K562 (cell line): ENCODE measurements around the gene KHNYN. TPM values are rescaled to one million over a fixed set of nuclear protein-coding genes. Genes with fewer than 3 reads are reported as not detected.
A peak's percentile ranks its signal among the peaks of the same experiment; 100 is the strongest.

Experiments
- JUN ChIP-seq, 2 experiments: sonication (generic) in 1 of 2; formaldehyde crosslinking in 1 of 2; IDR thresholded peaks; 2 replicates each; pipeline versions ENCODE4 v1.6.1 to v1.8.0; 2012 to 2022; ENCODE audit warnings: borderline replicate concordance in 2 of 2, mild to moderate bottlenecking in 2 of 2, improper control_type of control experiment in 1 of 2, low read depth in 1 of 2, low read length in 1 of 2, missing genetic modification reagents in 1 of 2
- KAT7 ChIP-seq: sonication (generic); formaldehyde crosslinking; IDR thresholded peaks from 2 replicates; pipeline ENCODE4 v1.8.0; 2022; ENCODE audit warnings: missing genetic modification reagents, mild to moderate bottlenecking, borderline replicate concordance
- KLF1 ChIP-seq: fragments of 450-650 bp; IDR thresholded peaks from 2 replicates; pipeline ENCODE4 v1.6.1; 2016; ENCODE audit warnings: missing genetic modification characterization, missing compliant biosample characterization
- MTA2 ChIP-seq: fragments of 450-650 bp; IDR thresholded peaks from 2 replicates; pipeline ENCODE4 v1.6.1; 2016; ENCODE audit warnings: low read depth
- NBN ChIP-seq: fragments of 450-650 bp; IDR thresholded peaks from 2 replicates; pipeline ENCODE4 v1.6.1; 2016; ENCODE audit warnings: low read depth, mild to moderate bottlenecking
- NFE2L1 ChIP-seq: fragments of 450-650 bp; IDR thresholded peaks from 2 replicates; pipeline ENCODE4 v1.6.1; 2016; ENCODE audit warnings: missing genetic modification characterization, low read depth, mild to moderate bottlenecking, missing compliant biosample characterization, moderate library complexity, borderline replicate concordance
- NFIC ChIP-seq: fragments of 450-650 bp; IDR thresholded peaks from 2 replicates; pipeline ENCODE4 v1.6.1; 2017; ENCODE audit warnings: mild to moderate bottlenecking, inconsistent platforms
- NFYB ChIP-seq: IDR thresholded peaks from 2 replicates; pipeline ENCODE4 v1.6.1; 2011; ENCODE audit warnings: mild to moderate bottlenecking, moderate library complexity; ENCODE audit not compliant: insufficient read length; ENCODE audit errors: extremely low read depth
- PCBP2 ChIP-seq: fragments of 200-400 bp; formaldehyde crosslinking; IDR thresholded peaks from 2 replicates; pipeline ENCODE4 v1.6.1; 2018; ENCODE audit warnings: low read length, low read depth, mild to moderate bottlenecking, moderate library complexity; ENCODE audit not compliant: poor library complexity, severe bottlenecking
- PKNOX1 ChIP-seq: fragments of 450-650 bp; IDR thresholded peaks from 2 replicates; pipeline ENCODE4 v1.6.1; 2016
- RAD51 ChIP-seq: fragments of 450-650 bp; IDR thresholded peaks from 2 replicates; pipeline ENCODE4 v1.7.1; 2016; ENCODE audit warnings: low read depth, mild to moderate bottlenecking, borderline replicate concordance
- SMARCB1 ChIP-seq: IDR thresholded peaks from 2 replicates; pipeline ENCODE4 v1.6.1; 2011; ENCODE audit warnings: improper control_type of control experiment, low read depth; ENCODE audit not compliant: insufficient read length
- THRB ChIP-seq: fragments of 450-650 bp; formaldehyde crosslinking; conservative IDR thresholded peaks from 2 replicates; pipeline ENCODE4 v1.4.0; 2022; ENCODE audit warnings: mild to moderate bottlenecking, missing genetic modification characterization
- USF1 ChIP-seq: sonication (generic); formaldehyde crosslinking; IDR thresholded peaks from 2 replicates; pipeline ENCODE4 v1.9.0; 2022; ENCODE audit warnings: mild to moderate bottlenecking, missing genetic modification reagents
- ZNF124 ChIP-seq: sonication (generic); formaldehyde crosslinking; IDR thresholded peaks from 2 replicates; pipeline ENCODE4 v1.8.1; 2022; ENCODE audit warnings: missing genetic modification reagents
- polyA plus RNA-seq, 8 experiments: library from polyadenylated mRNA; depleted of rRNA in 4 of 8; stranded (reverse) in 5 of 8; unstranded in 3 of 8; fragments of >200 nt; fragmentation: Nextera tagmentation in 2 of 8; fragmentation: Illumina TruSeq in 1 of 8; extraction: Ambion mirVana in 2 of 8; extraction: Trizol in 1 of 8; gene quantifications; 2 replicates each; pipeline versions ENCODE4 v1.2.1 to v1.2.3, GENCODE V29; 2011 to 2014; ENCODE audit warnings: inconsistent platforms in 1 of 8, missing spikeins in 1 of 8
- total RNA-seq, 7 experiments: library from RNA; depleted of rRNA in 6 of 7; stranded (reverse); fragments of >200 nt in 6 of 7; fragmentation: Illumina TruSeq in 2 of 7; extraction: Trizol in 2 of 7; gene quantifications; 2 replicates each; pipeline versions ENCODE4 v1.2.1 to v1.2.3, GENCODE V29; 2011 to 2021; ENCODE audit warnings: low replicate concordance in 1 of 7
- TF ChIP-seq, protein P1 (sequence below): fragments of 150-350 bp; IDR thresholded peaks from 2 replicates; pipeline ENCODE4 v1.6.1; 2014; ENCODE audit warnings: low read depth, mild to moderate bottlenecking, low read length, borderline replicate concordance
- TF ChIP-seq, protein P2 (sequence below), 2 experiments: fragments of 200-800 bp in 1 of 2; sonication (Bioruptor generic) in 1 of 2; sonication (generic) in 1 of 2; formaldehyde crosslinking in 1 of 2; IDR thresholded peaks in 1 of 2; conservative IDR thresholded peaks in 1 of 2; 2 replicates each; pipeline versions ENCODE4 v1.5.0 to v1.6.1; 2016 to 2020; ENCODE audit warnings: missing compliant biosample characterization in 1 of 2, missing genetic modification characterization in 1 of 2, missing genetic modification reagents in 1 of 2

The KHNYN gene
- total and polyA plus RNA-seq, 9 of the 15 experiments (the other 6 are each of a cell fraction or from before 2014, with no cell fraction given) = 0.76 to 26.0 (median 14.1) TPM

- TF ChIP-seq NFYB (peak; percentile 88), PCBP2 (no peak), USF1 (CRISPR knock-in tag) (peak; percentile 74), KLF1 (tag) (no peak), ZNF124 (CRISPR knock-in tag) (no peak), SMARCB1 (no peak), JUN (IDR thresholded peaks at IDR 0.05; ENCODE audit: borderline replicate concordance, low read depth, low read length) (no peak), JUN (CRISPR knock-in tag; IDR thresholded peaks at IDR 0.05; ENCODE audit: borderline replicate concordance) (no peak), NFIC (peak; percentile 78), MTA2 (no peak), NFE2L1 (tag) (no peak), NBN (no peak), RAD51 (peak; percentile 83), KAT7 (CRISPR knock-in tag) (no peak), THRB (CRISPR knock-in tag) (no peak), PKNOX1 (no peak)
- TF ChIP-seq, protein P1, sequence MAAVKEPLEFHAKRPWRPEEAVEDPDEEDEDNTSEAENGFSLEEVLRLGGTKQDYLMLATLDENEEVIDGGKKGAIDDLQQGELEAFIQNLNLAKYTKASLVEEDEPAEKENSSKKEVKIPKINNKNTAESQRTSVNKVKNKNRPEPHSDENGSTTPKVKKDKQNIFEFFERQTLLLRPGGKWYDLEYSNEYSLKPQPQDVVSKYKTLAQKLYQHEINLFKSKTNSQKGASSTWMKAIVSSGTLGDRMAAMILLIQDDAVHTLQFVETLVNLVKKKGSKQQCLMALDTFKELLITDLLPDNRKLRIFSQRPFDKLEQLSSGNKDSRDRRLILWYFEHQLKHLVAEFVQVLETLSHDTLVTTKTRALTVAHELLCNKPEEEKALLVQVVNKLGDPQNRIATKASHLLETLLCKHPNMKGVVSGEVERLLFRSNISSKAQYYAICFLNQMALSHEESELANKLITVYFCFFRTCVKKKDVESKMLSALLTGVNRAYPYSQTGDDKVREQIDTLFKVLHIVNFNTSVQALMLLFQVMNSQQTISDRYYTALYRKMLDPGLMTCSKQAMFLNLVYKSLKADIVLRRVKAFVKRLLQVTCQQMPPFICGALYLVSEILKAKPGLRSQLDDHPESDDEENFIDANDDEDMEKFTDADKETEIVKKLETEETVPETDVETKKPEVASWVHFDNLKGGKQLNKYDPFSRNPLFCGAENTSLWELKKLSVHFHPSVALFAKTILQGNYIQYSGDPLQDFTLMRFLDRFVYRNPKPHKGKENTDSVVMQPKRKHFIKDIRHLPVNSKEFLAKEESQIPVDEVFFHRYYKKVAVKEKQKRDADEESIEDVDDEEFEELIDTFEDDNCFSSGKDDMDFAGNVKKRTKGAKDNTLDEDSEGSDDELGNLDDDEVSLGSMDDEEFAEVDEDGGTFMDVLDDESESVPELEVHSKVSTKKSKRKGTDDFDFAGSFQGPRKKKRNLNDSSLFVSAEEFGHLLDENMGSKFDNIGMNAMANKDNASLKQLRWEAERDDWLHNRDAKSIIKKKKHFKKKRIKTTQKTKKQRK = no peak
- TF ChIP-seq, protein P2, sequence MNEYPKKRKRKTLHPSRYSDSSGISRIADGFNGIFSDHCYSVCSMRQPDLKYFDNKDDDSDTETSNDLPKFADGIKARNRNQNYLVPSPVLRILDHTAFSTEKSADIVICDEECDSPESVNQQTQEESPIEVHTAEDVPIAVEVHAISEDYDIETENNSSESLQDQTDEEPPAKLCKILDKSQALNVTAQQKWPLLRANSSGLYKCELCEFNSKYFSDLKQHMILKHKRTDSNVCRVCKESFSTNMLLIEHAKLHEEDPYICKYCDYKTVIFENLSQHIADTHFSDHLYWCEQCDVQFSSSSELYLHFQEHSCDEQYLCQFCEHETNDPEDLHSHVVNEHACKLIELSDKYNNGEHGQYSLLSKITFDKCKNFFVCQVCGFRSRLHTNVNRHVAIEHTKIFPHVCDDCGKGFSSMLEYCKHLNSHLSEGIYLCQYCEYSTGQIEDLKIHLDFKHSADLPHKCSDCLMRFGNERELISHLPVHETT (CRISPR knock-in tag; conservative IDR thresholded peaks at IDR 0.05 in 1 of 2, IDR thresholded peaks at IDR 0.05 in 1 of 2) = no peak
Observed at GRCh38 chr14:24389226-24389848, 40.4 kb upstream of the KHNYN start (continued).
